ENCODE results near the gene TTC29.

The TTC29 gene, protein sequence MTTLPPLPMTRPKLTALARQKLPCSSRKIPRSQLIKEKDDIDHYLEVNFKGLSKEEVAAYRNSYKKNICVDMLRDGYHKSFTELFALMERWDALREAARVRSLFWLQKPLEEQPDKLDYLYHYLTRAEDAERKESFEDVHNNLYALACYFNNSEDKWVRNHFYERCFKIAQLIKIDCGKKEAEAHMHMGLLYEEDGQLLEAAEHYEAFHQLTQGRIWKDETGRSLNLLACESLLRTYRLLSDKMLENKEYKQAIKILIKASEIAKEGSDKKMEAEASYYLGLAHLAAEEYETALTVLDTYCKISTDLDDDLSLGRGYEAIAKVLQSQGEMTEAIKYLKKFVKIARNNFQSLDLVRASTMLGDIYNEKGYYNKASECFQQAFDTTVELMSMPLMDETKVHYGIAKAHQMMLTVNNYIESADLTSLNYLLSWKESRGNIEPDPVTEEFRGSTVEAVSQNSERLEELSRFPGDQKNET

GRCh38 chr4:146945556-146946374, at the start of gene TTC29:
Gene TTC29 (minus strand): TSS chr4:146945864. CDS start chr4:146939895, 5,969 bp downstream.
- DNase-seq = peak; percentile 84 to 87

DNA sequence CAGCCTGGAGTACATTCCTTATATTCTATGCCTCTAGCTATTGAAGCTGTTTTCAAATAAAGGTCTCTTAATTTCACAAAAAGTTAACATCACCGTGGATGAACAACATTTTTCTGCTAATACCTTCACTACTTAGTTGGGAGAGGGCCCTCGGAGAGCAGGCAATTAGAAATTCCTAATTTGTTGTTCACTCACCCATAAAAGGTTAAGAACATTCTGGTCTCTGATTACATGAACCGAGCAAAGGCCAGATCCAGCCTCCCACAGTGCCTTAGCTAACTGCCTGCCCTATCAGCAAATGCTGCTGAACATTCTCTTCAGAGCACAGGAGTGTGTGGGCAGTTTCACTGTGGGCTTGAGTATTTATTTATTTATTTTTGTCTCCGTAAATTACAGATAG, 36.0 kb upstream of the TTC29 start:
- DNase-seq = no peak

GRCh38 chr4:146978641-146979040, 33.0 kb upstream of the TTC29 start:
- DNase-seq = no peak

DNA sequence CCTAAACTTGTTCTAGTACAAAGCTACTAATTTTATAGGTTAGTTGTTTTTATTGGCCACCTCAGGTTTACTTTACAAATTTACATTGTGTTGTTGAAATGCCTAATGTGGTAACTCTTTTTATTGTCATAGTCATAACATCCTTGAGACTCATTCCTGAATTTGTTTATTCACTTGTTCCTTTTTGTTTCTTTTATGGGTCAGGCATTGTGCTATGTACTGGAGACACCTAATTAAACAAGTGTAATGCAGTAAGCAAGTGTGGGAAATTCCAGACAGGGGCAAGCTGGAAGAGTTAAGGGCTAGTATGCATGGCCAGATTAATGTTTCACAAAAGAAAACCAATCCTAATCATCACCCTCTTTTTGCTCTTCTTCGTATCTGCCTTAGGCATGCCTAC, 30.5 kb upstream of the TTC29 start:
- no peak for DNase-seq

DNA sequence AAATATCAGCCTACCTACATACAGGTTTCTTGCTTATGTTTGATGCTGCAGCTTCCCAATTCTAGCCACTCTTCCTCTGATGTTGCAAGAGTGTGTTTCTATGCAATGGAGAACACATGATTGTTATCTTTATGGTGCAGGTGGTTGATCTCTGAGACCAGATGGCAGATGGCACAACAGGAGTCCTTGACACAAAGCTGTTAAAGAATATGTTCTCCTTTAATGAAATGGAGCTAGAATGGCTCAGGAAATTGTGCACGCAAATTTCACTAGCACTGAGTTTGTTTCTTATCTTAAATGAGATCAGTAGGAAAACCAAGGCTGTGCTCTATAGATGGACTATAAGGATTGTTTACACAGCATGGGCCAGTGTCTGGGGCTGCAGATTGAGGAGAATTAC, 29.9 kb upstream of the TTC29 start:
- DNase-seq = no peak

GRCh38 chr4:146975036-146975435, 29.4 kb upstream of the TTC29 start:
- DNase-seq = no peak

DNA sequence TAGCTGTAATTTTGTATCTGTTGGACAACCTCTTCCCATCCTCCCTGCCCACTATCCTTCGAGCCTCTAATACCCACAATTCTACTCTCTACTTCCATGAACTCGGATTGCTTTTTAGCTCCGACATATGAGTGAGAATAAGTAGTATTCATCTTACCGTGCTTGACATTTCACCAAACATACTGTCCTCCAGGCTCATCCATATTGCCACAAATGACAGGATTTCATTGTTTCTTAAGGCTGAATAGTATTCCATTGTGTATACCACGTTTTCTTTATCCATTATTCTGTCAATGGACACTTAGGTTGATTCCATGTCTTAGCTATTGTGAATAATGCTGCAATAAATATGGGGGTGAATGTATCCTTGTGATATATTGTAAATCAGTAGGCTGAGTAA, 26.4 kb upstream of the TTC29 start:
- no peak for DNase-seq

GRCh38 chr4:146969126-146969525, 23.5 kb upstream of the TTC29 start:
- DNase-seq = no peak

- no peak for DNase-seq
Observed at GRCh38 chr4:146960634-146961033, 15.0 kb upstream of the TTC29 start.

DNA sequence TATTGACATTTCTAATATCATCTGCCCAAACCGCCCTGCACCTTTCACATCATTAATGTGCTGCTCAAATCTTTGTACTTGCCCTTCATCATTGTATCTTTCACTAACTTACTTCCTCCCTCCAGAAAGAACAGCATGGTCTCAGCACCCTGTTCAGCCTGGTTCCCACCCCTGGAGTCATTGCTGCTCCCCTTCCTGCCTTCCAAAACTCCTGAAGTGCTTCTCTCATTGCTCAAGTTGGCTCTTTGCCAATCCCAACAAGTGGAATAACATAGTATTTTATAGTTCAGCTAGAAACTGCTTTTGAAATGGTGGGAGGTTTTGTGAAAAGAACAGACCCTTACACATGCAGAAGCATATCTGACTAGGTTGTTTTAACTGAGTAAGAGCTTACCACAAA, 14.0 kb upstream of the TTC29 start:
- no peak for DNase-seq

- no peak for DNase-seq
Observed at GRCh38 chr4:146957237-146957636, 11.6 kb upstream of the TTC29 start.

GRCh38 chr4:146952896-146953295, 7.2 kb upstream of the TTC29 start:
- DNase-seq = no peak

DNA sequence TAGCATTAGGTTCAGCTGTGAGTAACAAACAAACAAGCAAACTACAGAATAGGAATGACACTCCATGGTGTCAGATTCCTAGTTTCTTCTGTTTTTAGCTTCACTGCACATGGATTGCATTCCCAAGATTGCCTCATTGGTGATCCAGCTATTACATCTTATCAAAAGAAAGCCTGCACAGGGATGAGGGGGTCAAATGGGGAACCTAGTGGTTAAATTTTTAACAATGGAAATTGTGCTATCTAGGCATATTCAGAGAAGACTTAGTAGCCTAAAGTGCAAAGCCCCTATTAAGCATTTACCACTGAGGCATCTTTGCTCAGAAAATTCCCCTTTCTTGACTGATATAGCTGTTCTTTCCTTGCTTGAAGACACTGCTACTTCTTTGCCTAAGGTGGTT, 3.9 kb upstream of the TTC29 start:
- DNase-seq = no peak

GRCh38 chr4:146943691-146944375, 1.8 kb downstream of the TTC29 start:
- DNase-seq = peak in 1 of 2 donors; percentile 8

GRCh38 chr4:146932116-146932515, 13.5 kb downstream of the TTC29 start:
- DNase-seq = no peak

DNA sequence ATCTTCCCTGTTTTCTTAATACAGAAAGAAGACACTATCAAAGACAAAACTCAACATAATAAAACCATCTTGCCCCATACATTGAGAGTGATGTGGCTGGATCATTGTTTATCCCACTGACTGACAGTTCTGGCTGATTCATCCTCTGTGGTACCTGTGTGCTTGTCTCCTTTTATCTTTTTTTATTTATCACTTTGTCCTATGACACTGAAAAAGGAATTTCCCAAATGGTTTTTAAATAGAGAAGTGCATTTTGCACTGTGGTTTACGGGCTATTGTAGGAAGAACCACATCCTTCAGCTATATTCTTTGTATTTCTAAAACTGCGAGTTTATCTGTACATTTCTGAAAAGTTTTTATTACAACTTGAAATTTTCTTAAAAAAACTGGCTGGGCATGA, 15.0 kb downstream of the TTC29 start:
- DNase-seq = no peak

GRCh38 chr4:146927695-146928094, 18.0 kb downstream of the TTC29 start:
- no peak for DNase-seq

GRCh38 chr4:146916479-146917076, 29.1 kb downstream of the TTC29 start:
- DNase-seq = peak in 1 of 2 donors; percentile 44

GRCh38 chr4:146915132-146915531, 30.5 kb downstream of the TTC29 start:
- no peak for DNase-seq

- no peak for DNase-seq
Observed at GRCh38 chr4:146900295-146900694, 45.4 kb downstream of the TTC29 start.

- DNase-seq = no peak
Observed at GRCh38 chr4:146890301-146890700, 55.4 kb downstream of the TTC29 start.

DNA sequence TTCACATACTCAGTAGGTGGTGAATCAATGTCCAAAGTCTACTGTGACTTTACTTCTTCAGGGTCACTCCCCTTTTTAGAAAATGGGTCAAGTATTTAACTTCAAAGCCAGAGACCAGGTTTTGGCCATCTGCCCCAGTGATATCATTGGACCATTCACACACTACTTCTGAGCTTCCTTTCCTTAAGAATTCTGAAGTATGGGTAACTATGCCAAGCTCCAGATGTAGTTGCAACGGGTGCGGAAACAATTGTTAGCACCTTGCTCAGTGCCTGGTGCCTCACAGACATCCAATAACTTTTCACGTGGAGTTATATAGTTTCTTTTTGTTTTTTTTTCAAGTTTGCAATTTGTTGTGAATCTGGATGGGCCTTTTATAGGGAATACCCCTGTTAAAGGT, 62.6 kb downstream of the TTC29 start:
- DNase-seq = no peak

GRCh38 chr4:146857298-146857697, 88.4 kb downstream of the TTC29 start:
- no peak for DNase-seq
